Lung (tissue), 12 donors: Measurements from ENCODE around the gene DIPK1A. TPM values are rescaled to one million over a fixed set of nuclear protein-coding genes. Genes with fewer than 3 reads are reported as not detected.

ENCODE experiments used
- ATAC-seq: fragments of 200-7000 bp; cut with Tn5 transposase; one replicate; pipeline ENCODE4 v1.9.1; 2020; ENCODE audit warnings: moderate number of reproducible peaks; ENCODE audit not compliant: insufficient read depth, low FRiP score
- DNase-seq, 3 donors: peaks; one replicate each; pipeline ENCODE4 v3.0.0-alpha.2; 2013 to 2017
- H3K27ac ChIP-seq, 2 donors: one replicate each; pipeline ENCODE4 v1.5.1; 2013; ENCODE audit warnings: mild to moderate bottlenecking in 2 of 2, moderate library complexity in 2 of 2, control low read depth in 1 of 2, inconsistent platforms in 1 of 2, low read depth in 1 of 2, low read length in 1 of 2
- H3K27me3 ChIP-seq, 3 donors: one replicate each; pipeline ENCODE4 v1.5.1; 2013; ENCODE audit warnings: low read length in 2 of 3; ENCODE audit not compliant: control insufficient read depth in 3 of 3, insufficient read depth in 3 of 3
- H3K36me3 ChIP-seq, 4 donors: one replicate each; pipeline ENCODE4 v1.5.1; 2013; ENCODE audit warnings: low read length in 4 of 4, mild to moderate bottlenecking in 1 of 4, moderate library complexity in 1 of 4; ENCODE audit not compliant: control insufficient read depth in 4 of 4, insufficient read depth in 4 of 4
- H3K4me1 ChIP-seq, 5 donors: one replicate each; pipeline ENCODE4 v1.5.1; 2013; ENCODE audit warnings: low read length in 5 of 5, mild to moderate bottlenecking in 2 of 5, moderate library complexity in 1 of 5; ENCODE audit not compliant: control insufficient read depth in 5 of 5, insufficient read depth in 5 of 5
- H3K4me3 ChIP-seq: one replicate; pipeline ENCODE4 v1.5.1; 2013; ENCODE audit warnings: mild to moderate bottlenecking, control low read depth, moderate library complexity
- H3K9ac ChIP-seq, 2 donors: one replicate each; pipeline ENCODE4 v1.5.1; 2013; ENCODE audit warnings: low read length in 2 of 2, control low read depth in 1 of 2; ENCODE audit not compliant: insufficient read depth in 1 of 2
- H3K9me3 ChIP-seq, 4 donors: one replicate each; pipeline ENCODE4 v1.5.1; 2013; ENCODE audit warnings: low read length in 3 of 4, mild to moderate bottlenecking in 1 of 4, moderate library complexity in 1 of 4; ENCODE audit not compliant: control insufficient read depth in 4 of 4, insufficient read depth in 3 of 4
- CTCF ChIP-seq: IDR thresholded peaks from 2 replicates; pipeline ENCODE4 v1.5.1; 2012; ENCODE audit warnings: mild to moderate bottlenecking; ENCODE audit errors: control extremely low read depth, extremely low read depth
- WGBS, 2 donors: extraction: QIAGEN DNeasy Blood & Tissue Kit; methylation state at CpG; one replicate each; pipeline ENCODE4 v1.1.7; 2013; 5-methylcytosine and 5-hydroxymethylcytosine counted together
- polyA plus RNA-seq, 2 donors: library from polyadenylated mRNA; stranded (reverse); fragments of 200-250 nt; gene quantifications; one replicate each; pipeline ENCODE4 v1.2.1, GENCODE V29; 2013
- total RNA-seq, 2 donors: library from RNA; depleted of rRNA in 1 of 2; stranded (reverse); fragments of >200 nt in 1 of 2; gene quantifications; one replicate each; pipeline ENCODE4 v1.2.1, GENCODE V29; 2014 to 2021
- donor health status: control.
- donor health status: control.
- donor health status: Bipolar disorder and iron deficiency.
- donor health status: healthy.
- donor health status: DM: yes; HTN: yes; CAD: no.

The DIPK1A gene
- total and polyA plus RNA-seq, 4 donors: 2.3 to 8.0 (median 4.1) TPM

DNA sequence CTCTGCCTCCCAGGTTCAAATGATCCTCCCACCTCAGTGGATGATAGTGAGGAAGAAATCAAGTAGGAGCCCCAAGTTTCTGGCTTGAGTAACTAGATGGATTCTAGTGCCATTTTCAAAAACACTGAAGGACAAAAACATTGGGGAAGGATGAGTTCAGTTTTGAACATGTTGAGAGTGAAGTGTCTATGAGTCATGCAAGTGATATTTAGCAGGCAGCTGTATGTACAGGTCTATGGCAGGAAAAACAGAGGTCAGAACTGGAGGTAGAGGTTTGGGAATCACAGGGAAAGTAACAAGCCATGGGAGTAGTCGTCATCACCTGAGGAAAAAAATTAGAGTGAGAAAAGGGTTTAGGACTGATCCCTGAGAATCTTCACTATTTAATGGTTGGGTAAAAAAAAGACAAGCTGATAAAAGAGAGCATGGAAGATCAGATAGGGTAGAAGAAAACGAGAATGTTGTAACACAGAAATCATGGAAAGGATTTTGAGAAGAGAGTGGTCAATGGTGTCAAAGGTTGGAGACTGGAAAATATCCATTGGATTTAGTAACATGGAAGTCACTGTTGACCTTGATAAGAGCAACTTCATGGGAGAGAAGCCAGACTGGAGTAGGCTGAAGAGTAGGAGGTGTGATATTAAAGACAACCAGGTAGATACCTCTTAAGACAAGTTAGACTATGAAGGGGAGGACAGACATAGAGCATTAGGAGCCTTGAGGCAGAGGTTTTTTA lies 53.1 kb downstream of the DIPK1A start:
- H3K4me3 ChIP-seq: no peak overlapping the region
- no peak overlapping the region for H3K9ac ChIP-seq
- H3K36me3 ChIP-seq: no peaks in the 10 kb centered on the region
- H3K4me1 ChIP-seq: peaks cover 0 to 5% (median 0%) of the 10 kb centered on the region in 5 donors
- WGBS, 2 donors: 86 to 88% methylated on average over 2 of the region's 2 CpGs
- no peak overlapping the region for H3K27ac ChIP-seq
- no peaks in the 10 kb centered on the region for H3K27me3 ChIP-seq
- no peak for TF ChIP-seq CTCF
- no peaks in the 10 kb centered on the region for H3K9me3 ChIP-seq
- DNase-seq: no peak
- no peak for ATAC-seq

DNA sequence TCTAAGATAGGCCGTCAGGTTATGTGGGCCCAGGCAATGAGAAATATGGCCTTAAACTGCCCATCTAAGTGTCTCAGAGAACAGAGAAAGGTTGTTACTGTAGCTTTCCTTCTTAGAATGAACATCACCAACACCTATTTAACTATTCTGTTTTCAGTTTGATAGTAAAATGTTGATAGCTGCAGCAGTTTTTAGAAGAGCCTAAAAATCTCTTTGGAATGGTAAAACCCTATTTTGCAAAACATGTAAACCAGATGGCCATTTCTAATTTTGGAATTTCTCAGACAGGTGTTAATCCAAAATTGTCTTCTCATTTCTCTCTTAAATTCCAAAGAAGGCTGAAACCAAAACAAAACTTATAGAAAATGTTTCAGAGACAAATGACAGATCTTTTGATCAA lies 57.5 kb downstream of the DIPK1A start:
- Histone ChIP-seq H3K27me3 (no peaks in the 10 kb centered on the region), H3K4me3 (no peak overlapping the region), H3K9ac (no peak overlapping the region), H3K9me3 (peaks cover 0 to 5% (median 1%) of the 10 kb centered on the region in 4 donors), H3K27ac (no peak overlapping the region), H3K4me1 (peaks cover 0 to 5% (median 0%) of the 10 kb centered on the region in 5 donors), H3K36me3 (no peaks in the 10 kb centered on the region)
- TF ChIP-seq CTCF: no peak
- WGBS, 2 donors: 87 to 91% methylated on average over 1 of the region's 1 CpG
- DNase-seq (no peak), ATAC-seq (no peak)

GRCh38 chr1:92902406-92902744 lies 58.9 kb downstream of the DIPK1A start:
- no peak for TF ChIP-seq CTCF
- Histone ChIP-seq H3K27me3 (no peaks in the 10 kb centered on the region), H3K9me3 (peaks cover 0 to 5% (median 1%) of the 10 kb centered on the region in 4 donors), H3K9ac (no peak overlapping the region), H3K4me1 (peaks cover 0 to 4% (median 0%) of the 10 kb centered on the region in 5 donors), H3K27ac (no peak overlapping the region), H3K4me3 (no peak overlapping the region), H3K36me3 (no peaks in the 10 kb centered on the region)
- 95 to 100% methylated on average over 1 of the region's 1 CpG for whole genome bisulfite sequencing, 2 donors
- DNase-seq: no peak
- no peak for ATAC-seq
